K562 (cell line): ENCODE results near the gene ERLEC1.

Experiments used
- ARNT ChIP-seq, 2 experiments: fragments of 450-650 bp; IDR thresholded peaks; 2 replicates each; pipeline ENCODE4 v1.6.1; 2016; ENCODE audit warnings: mild to moderate bottlenecking in 1 of 2
- DNMT1 ChIP-seq: fragments of 450-650 bp; IDR thresholded peaks from 2 replicates; pipeline ENCODE4 v1.6.1; 2016; ENCODE audit warnings: antibody characterized with exemption, mild to moderate bottlenecking
- ZNF830 ChIP-seq: fragments of 250-450 bp; sonication (Bioruptor Pico); IDR thresholded peaks from 2 replicates; pipeline ENCODE4 v1.5.0; 2021; ENCODE audit warnings: mild to moderate bottlenecking

- TF ChIP-seq DNMT1: no peak
- TF ChIP-seq ZNF830: no peak
- no peak for TF ChIP-seq ARNT (IDR thresholded peaks at IDR 0.05)
Observed at GRCh38 chr2:53755121-53755520, 31.7 kb upstream of the ERLEC1 start.
